ENCODE measurements around the gene DHX15.

DNA sequence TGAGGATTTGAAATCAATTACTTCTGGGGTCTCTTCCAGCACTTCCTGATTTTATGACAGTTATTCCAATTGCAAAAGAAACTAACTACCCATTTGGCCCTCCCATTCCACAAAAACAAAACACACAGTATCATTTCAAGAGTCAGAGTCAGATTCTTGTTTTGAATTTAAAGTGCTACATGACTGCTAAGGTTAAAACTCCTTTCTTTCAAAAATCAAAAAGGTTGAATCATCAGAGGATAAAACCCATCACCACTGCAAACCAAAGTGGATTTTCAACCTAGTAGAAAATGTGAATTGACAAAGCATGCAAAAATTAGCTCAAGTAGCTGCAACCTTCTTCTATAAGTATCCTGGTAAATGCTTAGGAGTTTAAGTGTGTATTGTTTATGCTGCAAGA is 67.4 kb downstream of the DHX15 start:
- TF ChIP-seq, protein P1, sequence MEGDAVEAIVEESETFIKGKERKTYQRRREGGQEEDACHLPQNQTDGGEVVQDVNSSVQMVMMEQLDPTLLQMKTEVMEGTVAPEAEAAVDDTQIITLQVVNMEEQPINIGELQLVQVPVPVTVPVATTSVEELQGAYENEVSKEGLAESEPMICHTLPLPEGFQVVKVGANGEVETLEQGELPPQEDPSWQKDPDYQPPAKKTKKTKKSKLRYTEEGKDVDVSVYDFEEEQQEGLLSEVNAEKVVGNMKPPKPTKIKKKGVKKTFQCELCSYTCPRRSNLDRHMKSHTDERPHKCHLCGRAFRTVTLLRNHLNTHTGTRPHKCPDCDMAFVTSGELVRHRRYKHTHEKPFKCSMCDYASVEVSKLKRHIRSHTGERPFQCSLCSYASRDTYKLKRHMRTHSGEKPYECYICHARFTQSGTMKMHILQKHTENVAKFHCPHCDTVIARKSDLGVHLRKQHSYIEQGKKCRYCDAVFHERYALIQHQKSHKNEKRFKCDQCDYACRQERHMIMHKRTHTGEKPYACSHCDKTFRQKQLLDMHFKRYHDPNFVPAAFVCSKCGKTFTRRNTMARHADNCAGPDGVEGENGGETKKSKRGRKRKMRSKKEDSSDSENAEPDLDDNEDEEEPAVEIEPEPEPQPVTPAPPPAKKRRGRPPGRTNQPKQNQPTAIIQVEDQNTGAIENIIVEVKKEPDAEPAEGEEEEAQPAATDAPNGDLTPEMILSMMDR (IDR thresholded peaks at IDR 0.05) = no peak
- no peak for TF ChIP-seq POLR2A (IDR thresholded peaks at IDR 0.05)

Measured in testis (tissue), 2 donors.